ENCODE measurements around the gene OR51I1. TPM values are rescaled to one million over a fixed set of nuclear protein-coding genes. Genes with fewer than 3 reads are reported as not detected.

The OR51I1 gene, protein sequence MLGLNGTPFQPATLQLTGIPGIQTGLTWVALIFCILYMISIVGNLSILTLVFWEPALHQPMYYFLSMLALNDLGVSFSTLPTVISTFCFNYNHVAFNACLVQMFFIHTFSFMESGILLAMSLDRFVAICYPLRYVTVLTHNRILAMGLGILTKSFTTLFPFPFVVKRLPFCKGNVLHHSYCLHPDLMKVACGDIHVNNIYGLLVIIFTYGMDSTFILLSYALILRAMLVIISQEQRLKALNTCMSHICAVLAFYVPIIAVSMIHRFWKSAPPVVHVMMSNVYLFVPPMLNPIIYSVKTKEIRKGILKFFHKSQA
- not detected for total RNA-seq

DNA sequence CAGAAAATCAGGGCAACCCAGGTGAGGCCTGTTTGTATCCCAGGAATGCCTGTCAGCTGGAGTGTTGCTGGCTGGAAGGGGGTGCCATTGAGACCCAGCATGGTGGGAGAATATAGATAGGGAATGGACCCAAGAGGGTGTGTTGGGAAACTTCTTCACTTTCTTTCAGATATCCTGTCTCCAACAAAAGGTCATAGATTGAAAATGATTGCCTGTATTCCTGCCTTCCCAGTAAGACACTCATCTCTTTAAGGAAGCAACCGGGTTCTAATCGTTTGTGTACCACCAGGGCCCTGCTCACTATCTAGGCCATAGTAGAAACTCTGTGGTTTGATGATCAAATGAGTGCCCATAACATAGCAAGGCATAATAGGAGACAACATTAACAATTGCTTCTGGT, at the start of gene OR51I1:
Gene OR51I1 (minus strand): TSS at position 101 of the 400 bp plus-strand sequence. CDS start 0 bp downstream, at position 101.
- Mint-ChIP-seq H3K27me3 (peaks cover 4% of the 10 kb centered on the region), H3K27ac (no peak within 1 kb of the TSS), H3K4me3 (no peak within 1 kb of the TSS), H3K9me3 (ENCODE audit: low read depth) (no peaks in the 10 kb centered on the region), H3K36me3 (no peaks in the 10 kb centered on the region), H3K4me1 (no peaks in the 10 kb centered on the region)
- no peak for DNase-seq
- no peak for ATAC-seq
- CTCF ChIA-PET = no interaction called here

DNA sequence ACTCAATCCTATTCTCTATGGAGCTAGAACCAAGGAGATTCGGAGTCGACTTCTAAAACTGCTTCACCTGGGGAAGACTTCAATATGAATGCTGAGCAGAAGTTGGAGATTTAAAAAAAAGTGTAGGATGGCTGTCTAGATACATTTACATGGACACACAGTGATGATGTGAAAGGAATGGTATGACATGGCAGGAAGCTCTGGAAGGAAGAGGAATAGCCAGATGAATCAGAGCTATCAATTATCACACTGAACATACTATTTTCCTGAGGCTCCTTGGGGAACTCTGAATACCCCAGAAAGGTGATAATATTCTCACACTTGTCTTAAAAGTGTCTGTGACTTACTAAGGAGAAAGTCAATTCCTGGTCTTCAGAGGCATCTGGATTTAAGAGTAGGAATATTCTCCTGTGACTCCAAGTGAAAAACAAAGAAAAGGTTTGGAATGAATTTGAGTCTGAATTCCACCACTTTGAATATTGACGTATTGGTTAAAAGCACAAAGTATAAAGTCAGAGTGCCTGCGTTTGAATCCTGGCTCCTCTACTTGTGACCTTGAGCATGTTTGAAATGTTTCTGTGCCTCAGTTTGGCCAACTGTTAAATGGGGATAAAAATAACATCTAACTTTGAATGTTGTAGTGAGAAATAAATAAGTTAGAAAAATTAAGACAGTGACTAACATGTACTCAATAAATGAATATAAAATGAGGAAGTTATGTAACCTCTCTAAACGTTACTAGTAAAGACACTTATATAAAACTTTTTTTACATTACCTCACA, 48.5 kb upstream of the OR51I1 start:
- Mint-ChIP-seq H3K27me3 (peaks cover 11% of the 10 kb centered on the region), H3K4me3 (no peak overlapping the region), H3K9me3 (ENCODE audit: low read depth) (no peaks in the 10 kb centered on the region), H3K27ac (no peak overlapping the region), H3K4me1 (no peaks in the 10 kb centered on the region), H3K36me3 (no peaks in the 10 kb centered on the region)
- ATAC-seq (no peak), DNase-seq (no peak)
- CTCF ChIA-PET = no interaction called here

DNA sequence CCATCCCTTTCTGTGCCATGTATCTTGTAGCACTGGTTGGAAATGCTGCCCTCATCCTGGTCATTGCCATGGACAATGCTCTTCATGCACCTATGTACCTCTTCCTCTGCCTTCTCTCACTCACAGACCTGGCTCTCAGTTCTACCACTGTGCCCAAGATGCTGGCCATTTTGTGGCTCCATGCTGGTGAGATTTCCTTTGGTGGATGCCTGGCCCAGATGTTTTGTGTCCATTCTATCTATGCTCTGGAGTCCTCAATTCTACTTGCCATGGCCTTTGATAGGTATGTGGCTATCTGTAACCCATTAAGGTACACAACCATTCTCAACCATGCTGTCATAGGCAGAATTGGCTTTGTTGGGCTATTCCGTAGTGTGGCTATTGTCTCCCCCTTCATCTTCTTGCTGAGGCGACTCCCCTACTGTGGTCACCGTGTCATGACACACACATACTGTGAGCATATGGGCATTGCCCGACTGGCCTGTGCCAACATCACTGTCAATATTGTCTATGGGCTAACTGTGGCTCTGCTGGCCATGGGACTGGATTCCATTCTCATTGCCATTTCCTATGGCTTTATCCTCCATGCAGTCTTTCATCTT, 47.6 kb upstream of the OR51I1 start:
- H3K36me3 Mint-ChIP-seq = no peaks in the 10 kb centered on the region
- H3K4me1 Mint-ChIP-seq = no peaks in the 10 kb centered on the region
- no peaks in the 10 kb centered on the region for H3K9me3 Mint-ChIP-seq (ENCODE audit: low read depth)
- ATAC-seq (no peak), DNase-seq (no peak)
- H3K27me3 Mint-ChIP-seq = peaks cover 11% of the 10 kb centered on the region
- CTCF ChIA-PET = no interaction called here
- H3K27ac Mint-ChIP-seq = no peak overlapping the region
- H3K4me3 Mint-ChIP-seq = no peak overlapping the region

DNA sequence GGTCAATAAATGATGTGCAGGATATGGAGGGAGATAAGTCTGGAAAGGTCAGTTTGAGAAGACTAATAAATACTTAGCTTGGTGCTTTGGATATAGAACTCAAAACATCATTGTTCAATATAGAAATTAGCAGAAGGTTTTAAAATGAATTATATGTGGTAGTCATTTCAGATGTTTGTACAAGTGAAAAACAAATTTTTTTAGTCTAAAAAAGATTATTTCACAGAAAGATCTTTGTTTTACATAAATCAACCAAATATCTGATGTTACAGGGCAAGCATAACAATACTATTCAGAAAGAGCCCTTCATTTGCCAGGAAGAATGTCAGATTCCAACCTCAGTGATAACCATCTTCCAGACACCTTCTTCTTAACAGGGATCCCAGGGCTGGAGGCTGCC, 47.1 kb upstream of the OR51I1 start, which contains the start of gene OR52D1:
Gene OR52D1 (plus strand): TSS at position 301 of the 400 bp plus-strand sequence. CDS start 22 bp downstream, at position 323.
- ATAC-seq (no peak), DNase-seq (no peak)
- CTCF ChIA-PET = no interaction called here
- Mint-ChIP-seq H3K4me3 (no peak within 1 kb of the TSS), H3K27me3 (peaks cover 11% of the 10 kb centered on the region), H3K4me1 (no peaks in the 10 kb centered on the region), H3K27ac (no peak within 1 kb of the TSS), H3K36me3 (no peaks in the 10 kb centered on the region), H3K9me3 (ENCODE audit: low read depth) (no peaks in the 10 kb centered on the region)

DNA sequence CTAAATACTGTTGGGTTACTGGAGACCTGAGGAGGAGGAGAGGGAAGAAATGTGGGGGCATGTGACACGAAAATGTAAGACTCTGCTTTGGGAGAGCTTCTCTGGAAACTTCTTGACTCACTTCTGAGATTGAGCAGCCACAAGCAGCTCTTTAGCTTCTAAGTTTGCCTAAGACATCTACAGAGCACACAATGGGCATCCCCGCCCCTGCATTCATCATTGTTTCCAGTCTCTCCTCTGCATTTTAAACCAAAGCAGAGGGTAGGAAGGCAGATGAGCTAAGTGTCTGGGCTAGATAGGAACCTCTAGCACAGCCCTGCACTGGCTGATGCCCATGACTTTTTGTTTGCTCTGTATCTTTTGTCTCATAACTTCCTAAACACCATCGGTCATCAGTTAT, 45.1 kb upstream of the OR51I1 start:
- Mint-ChIP-seq H3K4me3 (no peak overlapping the region), H3K4me1 (no peaks in the 10 kb centered on the region), H3K36me3 (no peaks in the 10 kb centered on the region), H3K27me3 (peaks cover 5% of the 10 kb centered on the region), H3K9me3 (ENCODE audit: low read depth) (no peaks in the 10 kb centered on the region), H3K27ac (no peak overlapping the region)
- CTCF ChIA-PET = interaction anchor here (2.2 kb wide), 1 partner anchor 11 kb away, joined by 7 read pairs; no protein-coding TSS in a partner anchor
- DNase-seq (no peak), ATAC-seq (no peak)

DNA sequence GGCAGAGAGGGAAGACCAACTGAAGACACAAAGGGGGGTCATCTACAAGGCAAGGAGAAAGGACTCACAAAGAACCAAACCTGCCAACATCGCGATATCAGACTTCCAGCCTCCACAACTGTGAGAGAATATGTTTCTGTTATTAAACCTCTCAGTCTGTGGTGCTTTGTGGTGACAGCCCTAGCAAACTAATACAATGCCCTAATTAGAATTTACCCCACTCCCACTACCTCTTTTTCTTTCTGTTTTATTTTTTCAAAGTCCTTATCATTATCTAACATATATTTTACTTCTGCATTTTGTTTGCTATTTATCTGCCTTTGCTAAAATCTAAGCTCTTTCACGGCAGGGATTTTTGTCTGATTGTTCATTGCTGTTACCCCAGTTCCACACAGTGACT, 44.7 kb upstream of the OR51I1 start:
- H3K4me3 Mint-ChIP-seq = no peak overlapping the region
- no peak for ATAC-seq
- H3K36me3 Mint-ChIP-seq = no peaks in the 10 kb centered on the region
- no peak for DNase-seq
- H3K4me1 Mint-ChIP-seq = no peaks in the 10 kb centered on the region
- CTCF ChIA-PET = interaction anchor here (2.2 kb wide), 1 partner anchor 10 kb away, joined by 7 read pairs; no protein-coding TSS in a partner anchor
- no peaks in the 10 kb centered on the region for H3K9me3 Mint-ChIP-seq (ENCODE audit: low read depth)
- H3K27ac Mint-ChIP-seq = no peak overlapping the region
- H3K27me3 Mint-ChIP-seq = peaks cover 5% of the 10 kb centered on the region

DNA sequence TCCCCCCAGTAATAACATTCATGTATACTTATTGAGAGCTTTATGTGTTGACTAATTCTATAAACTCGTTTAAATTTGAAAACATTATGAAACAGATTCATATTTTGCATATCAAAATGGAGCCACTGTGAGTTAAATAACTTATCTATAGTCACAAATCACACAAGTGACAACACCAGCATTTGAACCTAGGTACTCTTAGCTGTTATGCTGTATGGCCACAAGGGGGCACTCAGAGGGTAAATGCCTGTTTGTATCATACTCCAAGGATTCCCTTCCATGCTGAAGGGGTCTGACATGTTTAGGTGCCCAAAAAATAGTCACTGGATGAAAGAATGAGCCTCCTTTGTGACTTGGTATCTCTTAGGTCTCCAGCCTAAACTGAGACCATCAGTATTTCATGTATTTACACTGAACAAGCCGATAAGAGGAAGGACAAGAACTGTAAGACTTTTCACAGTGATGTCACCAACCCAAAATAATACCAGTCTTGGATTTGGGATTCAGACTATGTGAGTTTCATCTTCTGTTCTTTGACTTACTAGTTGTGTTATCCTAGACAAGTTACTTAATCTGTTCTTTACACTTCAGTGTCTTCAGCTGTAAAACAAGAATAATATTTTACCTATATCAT, 35.0 kb upstream of the OR51I1 start:
- peaks cover 14% of the 10 kb centered on the region for H3K27me3 Mint-ChIP-seq
- no peaks in the 10 kb centered on the region for H3K9me3 Mint-ChIP-seq (ENCODE audit: low read depth)
- H3K4me3 Mint-ChIP-seq = no peak overlapping the region
- no peaks in the 10 kb centered on the region for H3K36me3 Mint-ChIP-seq
- DNase-seq (peak; percentile 51), ATAC-seq (peak; percentile 74)
- no peak overlapping the region for H3K27ac Mint-ChIP-seq
- H3K4me1 Mint-ChIP-seq = no peaks in the 10 kb centered on the region
- CTCF ChIA-PET = interaction anchor here (0.6 to 2.1 kb wide), 7 partner anchors 9 to 415 kb away, joined by 3 to 7 read pairs (median 3); no protein-coding TSS in a partner anchor

DNA sequence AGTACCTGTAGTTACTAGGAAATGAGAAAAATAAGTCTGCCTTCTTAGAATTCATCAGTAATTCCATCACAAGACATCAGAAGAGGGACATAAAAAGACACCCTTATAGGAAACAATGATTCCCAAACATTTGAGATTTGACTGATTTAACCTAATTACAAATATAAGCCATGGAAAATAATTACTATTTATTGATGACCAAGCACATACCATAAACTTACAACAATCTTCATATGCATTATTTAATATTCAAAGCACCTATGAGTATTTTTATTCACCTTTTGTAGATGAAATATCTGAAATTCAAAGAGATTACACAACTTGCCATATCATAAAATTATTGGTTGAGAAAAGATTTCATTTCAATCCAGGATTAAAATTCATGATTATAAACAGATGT, 32.6 kb upstream of the OR51I1 start:
- Mint-ChIP-seq H3K36me3 (no peaks in the 10 kb centered on the region), H3K27ac (no peak overlapping the region), H3K4me3 (no peak overlapping the region), H3K27me3 (peaks cover 14% of the 10 kb centered on the region), H3K9me3 (ENCODE audit: low read depth) (no peaks in the 10 kb centered on the region), H3K4me1 (no peaks in the 10 kb centered on the region)
- no peak for DNase-seq
- CTCF ChIA-PET = no interaction called here
- ATAC-seq = no peak

DNA sequence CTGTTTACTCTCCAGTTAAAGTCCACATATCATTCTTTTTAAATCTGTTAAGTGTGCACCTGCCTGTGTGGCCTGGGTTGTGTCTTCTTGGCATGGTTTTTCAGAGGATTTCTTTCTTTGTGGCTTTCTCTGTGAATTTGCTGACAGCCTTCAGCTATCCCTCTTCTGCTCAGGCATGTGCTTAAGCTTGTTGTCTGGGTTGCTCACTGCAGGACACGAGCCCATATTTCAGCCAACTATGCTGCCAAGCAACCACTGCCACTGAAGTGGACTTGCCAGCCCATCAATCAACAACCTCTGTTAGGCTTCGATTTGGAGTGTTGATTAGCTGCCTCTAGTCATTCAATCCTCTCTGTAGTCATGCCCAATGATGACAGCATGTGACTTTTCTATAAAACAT, 26.2 kb upstream of the OR51I1 start:
- ATAC-seq (no peak), DNase-seq (no peak)
- Mint-ChIP-seq H3K27me3 (no peaks in the 10 kb centered on the region), H3K27ac (no peak overlapping the region), H3K4me1 (no peaks in the 10 kb centered on the region), H3K4me3 (no peak overlapping the region), H3K36me3 (no peaks in the 10 kb centered on the region), H3K9me3 (ENCODE audit: low read depth) (no peaks in the 10 kb centered on the region)
- CTCF ChIA-PET = interaction anchor here (1.1 kb wide), 1 partner anchor 9 kb away, joined by 4 read pairs; no protein-coding TSS in a partner anchor

DNA sequence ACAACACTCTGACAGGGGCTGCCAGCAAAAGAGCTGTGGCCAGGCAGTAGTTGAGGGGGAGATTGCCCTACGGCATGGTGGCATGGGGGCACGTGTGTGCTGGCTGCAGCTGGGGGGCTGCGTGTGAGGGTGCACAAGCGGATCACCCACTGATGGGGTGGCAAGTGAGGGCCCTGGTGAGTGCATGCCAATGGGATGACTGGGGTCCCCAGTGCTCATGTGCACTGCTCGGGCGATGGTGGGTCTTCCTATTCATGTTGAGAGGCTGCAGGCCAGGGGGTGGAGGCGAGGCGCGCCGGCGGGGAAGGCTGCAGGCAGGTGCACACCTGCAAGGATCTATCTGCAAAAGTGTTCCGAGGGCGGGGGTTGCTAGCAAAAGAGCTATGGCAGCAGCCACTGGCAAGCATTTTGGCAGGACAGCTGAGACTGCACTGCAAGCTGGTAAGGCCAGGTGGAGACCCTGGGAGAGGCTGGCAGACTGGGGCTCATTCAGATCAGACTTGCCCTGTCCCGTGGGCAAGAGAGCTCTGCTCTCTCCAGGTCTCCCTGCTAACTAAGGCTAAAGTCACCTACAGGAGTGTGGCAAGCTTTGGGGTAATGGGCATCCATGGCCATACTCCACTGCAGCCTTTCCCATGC, 19.8 kb upstream of the OR51I1 start:
- H3K27ac Mint-ChIP-seq = no peak overlapping the region
- CTCF ChIA-PET = no interaction called here

DNA sequence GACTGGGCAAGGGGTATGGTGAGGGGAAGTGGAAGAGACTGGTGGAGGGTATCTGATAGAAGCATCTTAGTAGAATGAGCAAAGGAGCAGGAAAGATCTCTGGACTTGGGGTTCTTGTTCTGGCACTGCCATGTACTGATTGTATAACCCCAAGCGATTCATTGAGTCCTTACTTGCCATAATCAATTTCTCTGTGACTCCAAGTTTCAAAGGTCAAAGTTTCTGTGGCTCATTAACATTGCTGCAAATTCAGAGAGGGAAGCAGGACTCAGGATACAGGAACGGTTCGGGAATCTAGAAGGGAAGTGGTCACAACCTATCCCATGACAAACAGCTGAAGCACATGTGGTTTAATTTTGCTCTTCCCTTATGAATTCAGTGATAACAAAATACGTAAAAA, 8.1 kb upstream of the OR51I1 start:
- no peak for ATAC-seq
- CTCF ChIA-PET = no interaction called here
- Mint-ChIP-seq H3K27ac (no peak overlapping the region), H3K4me3 (no peak overlapping the region), H3K36me3 (no peaks in the 10 kb centered on the region), H3K27me3 (peaks cover 2% of the 10 kb centered on the region), H3K9me3 (ENCODE audit: low read depth) (no peaks in the 10 kb centered on the region), H3K4me1 (no peaks in the 10 kb centered on the region)
- no peak for DNase-seq

More for the DNA sequence above, 19.8 kb upstream of the OR51I1 start:
- no peaks in the 10 kb centered on the region for H3K36me3 Mint-ChIP-seq
- DNase-seq (no peak), ATAC-seq (no peak)
- H3K9me3 Mint-ChIP-seq (ENCODE audit: low read depth) = no peaks in the 10 kb centered on the region
- H3K4me3 Mint-ChIP-seq = no peak overlapping the region
- peaks cover 2% of the 10 kb centered on the region for H3K27me3 Mint-ChIP-seq
- H3K4me1 Mint-ChIP-seq = no peaks in the 10 kb centered on the region

DNA sequence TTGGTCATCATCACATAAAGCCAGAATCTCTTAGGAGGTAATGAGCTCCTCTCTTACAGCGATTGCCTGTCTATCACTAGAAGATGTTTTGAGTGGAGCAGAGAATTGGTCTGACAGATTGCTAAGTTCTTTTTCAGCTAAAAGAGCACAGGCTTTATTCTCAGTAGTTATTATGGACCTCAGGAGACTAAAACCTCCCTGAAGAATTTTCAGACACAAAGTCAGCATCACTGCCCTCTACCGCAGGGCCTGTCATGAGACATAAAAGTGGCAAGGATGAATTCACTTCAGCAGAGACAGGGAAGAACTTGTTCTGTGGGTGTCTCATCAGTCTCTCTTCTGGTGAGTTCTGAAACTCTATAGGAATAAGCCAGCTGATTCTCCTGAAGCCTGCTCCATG, 7.7 kb upstream of the OR51I1 start, which contains the start of gene OR51I2:
Gene OR51I2 (plus strand): TSS at position 301 of the 400 bp plus-strand sequence. CDS start 4,166 bp downstream, outside the sequence.
- ATAC-seq (no peak), DNase-seq (no peak)
- CTCF ChIA-PET = no interaction called here
- H3K4me1 Mint-ChIP-seq = no peaks in the 10 kb centered on the region
- no peaks in the 10 kb centered on the region for H3K9me3 Mint-ChIP-seq (ENCODE audit: low read depth)
- peaks cover 2% of the 10 kb centered on the region for H3K27me3 Mint-ChIP-seq
- no peak within 1 kb of the TSS for H3K4me3 Mint-ChIP-seq
- H3K36me3 Mint-ChIP-seq = no peaks in the 10 kb centered on the region
- no peak within 1 kb of the TSS for H3K27ac Mint-ChIP-seq
